ENCODE measurements around the gene SPRYD7. TPM values are rescaled to one million over a fixed set of nuclear protein-coding genes. Genes with fewer than 3 reads are reported as not detected.
A peak's percentile ranks its signal among the peaks of the same experiment; 100 is the strongest.
"Not testable (repeated sequence)": the region's sequence is repeated elsewhere in the genome, so short reads cannot be mapped to it uniquely, and the experiment has no call there.

Gene SPRYD7
- total RNA-seq, 1 donor from 2014 or later: 4.6 TPM

GRCh38 chr13:49922301-49922700 is 13.8 kb downstream of the SPRYD7 start:
- no peak for DNase-seq (ENCODE audit: low spot score)
- Mint-ChIP-seq H3K4me3 (ENCODE audit: unreplicated experiment) (no peak overlapping the region), H3K36me3 (ENCODE audit: low read depth, unreplicated experiment) (peaks cover 13% of the 10 kb centered on the region), H3K27ac (ENCODE audit: unreplicated experiment) (no peak overlapping the region), H3K4me1 (ENCODE audit: unreplicated experiment) (no peaks in the 10 kb centered on the region), H3K9me3 (ENCODE audit: unreplicated experiment) (no peaks in the 10 kb centered on the region), H3K27me3 (ENCODE audit: unreplicated experiment) (no peaks in the 10 kb centered on the region)
- no peak for TF ChIP-seq CTCF (IDR thresholded peaks at IDR 0.05; ENCODE audit: unreplicated experiment)

- not testable (repeated sequence) for H3K4me3 Mint-ChIP-seq (ENCODE audit: unreplicated experiment); H3K9me3 Mint-ChIP-seq (ENCODE audit: unreplicated experiment); H3K27ac Mint-ChIP-seq (ENCODE audit: unreplicated experiment); DNase-seq (ENCODE audit: low spot score); H3K4me1 Mint-ChIP-seq (ENCODE audit: unreplicated experiment); H3K27me3 Mint-ChIP-seq (ENCODE audit: unreplicated experiment)
- peaks cover 16% of the 10 kb centered on the region for H3K36me3 Mint-ChIP-seq (ENCODE audit: low read depth, unreplicated experiment)
Measured at GRCh38 chr13:49920969-49921368, 15.2 kb downstream of the SPRYD7 start.

- not testable (repeated sequence) for H3K27me3 Mint-ChIP-seq (ENCODE audit: unreplicated experiment)
Measured at GRCh38 chr13:49918106-49918505, 18.0 kb downstream of the SPRYD7 start.

GRCh38 chr13:49914947-49915346 is 21.2 kb downstream of the SPRYD7 start:
- TF ChIP-seq CTCF (IDR thresholded peaks at IDR 0.05; ENCODE audit: unreplicated experiment): no peak
- DNase-seq (ENCODE audit: low spot score): no peak
- no peaks in the 10 kb centered on the region for H3K4me1 Mint-ChIP-seq (ENCODE audit: unreplicated experiment)
- H3K4me3 Mint-ChIP-seq (ENCODE audit: unreplicated experiment): no peak overlapping the region
- H3K9me3 Mint-ChIP-seq (ENCODE audit: unreplicated experiment): no peaks in the 10 kb centered on the region
- H3K27ac Mint-ChIP-seq (ENCODE audit: unreplicated experiment): no peak overlapping the region
- peaks cover 1% of the 10 kb centered on the region for H3K27me3 Mint-ChIP-seq (ENCODE audit: unreplicated experiment)
- peaks cover 12% of the 10 kb centered on the region for H3K36me3 Mint-ChIP-seq (ENCODE audit: low read depth, unreplicated experiment)

More at GRCh38 chr13:49918106-49918505, 18.0 kb downstream of the SPRYD7 start:
- DNase-seq (ENCODE audit: low spot score); H3K4me3 Mint-ChIP-seq (ENCODE audit: unreplicated experiment); H3K27ac Mint-ChIP-seq (ENCODE audit: unreplicated experiment); H3K9me3 Mint-ChIP-seq (ENCODE audit: unreplicated experiment); H3K4me1 Mint-ChIP-seq (ENCODE audit: unreplicated experiment): not testable (repeated sequence)
- H3K36me3 Mint-ChIP-seq (ENCODE audit: low read depth, unreplicated experiment): peaks cover 19% of the 10 kb centered on the region

- Mint-ChIP-seq H3K27ac (ENCODE audit: unreplicated experiment) (no peak overlapping the region), H3K4me1 (ENCODE audit: unreplicated experiment) (no peaks in the 10 kb centered on the region), H3K36me3 (ENCODE audit: low read depth, unreplicated experiment) (no peaks in the 10 kb centered on the region), H3K27me3 (ENCODE audit: unreplicated experiment) (no peaks in the 10 kb centered on the region), H3K9me3 (ENCODE audit: unreplicated experiment) (no peaks in the 10 kb centered on the region), H3K4me3 (ENCODE audit: unreplicated experiment) (no peak overlapping the region)
- no peak for TF ChIP-seq CTCF (IDR thresholded peaks at IDR 0.05; ENCODE audit: unreplicated experiment)
- peak; percentile 8 for DNase-seq (ENCODE audit: low spot score)
Measured at GRCh38 chr13:49908637-49909036, 27.5 kb downstream of the SPRYD7 start.

- TF ChIP-seq CTCF (IDR thresholded peaks at IDR 0.05; ENCODE audit: unreplicated experiment): no peak
- Mint-ChIP-seq H3K27me3 (ENCODE audit: unreplicated experiment) (no peaks in the 10 kb centered on the region), H3K4me3 (ENCODE audit: unreplicated experiment) (no peak overlapping the region), H3K4me1 (ENCODE audit: unreplicated experiment) (no peaks in the 10 kb centered on the region), H3K27ac (ENCODE audit: unreplicated experiment) (no peak overlapping the region), H3K9me3 (ENCODE audit: unreplicated experiment) (no peaks in the 10 kb centered on the region), H3K36me3 (ENCODE audit: low read depth, unreplicated experiment) (no peaks in the 10 kb centered on the region)
- DNase-seq (ENCODE audit: low spot score): no peak
Measured at GRCh38 chr13:49904729-49905456, 31.2 kb downstream of the SPRYD7 start.

All from endothelial cell (in vitro differentiated cells).